ENCODE measurements around the gene PURB. TPM values are rescaled to one million over a fixed set of nuclear protein-coding genes. Genes with fewer than 3 reads are reported as not detected.

Gene PURB
- total and polyA plus RNA-seq, 4 donors, result 0.92 to 11.4 (median 5.8) TPM

- H3K36me3 ChIP-seq (ENCODE audit: control insufficient read depth in 4 of 4, insufficient read depth in 3 of 4, low read depth in 1 of 4, low read length in 3 of 4), result no peaks in the 10 kb centered on the region
- WGBS, result 79% methylated on average over 10 of the region's 10 CpGs
- no peaks in the 10 kb centered on the region for H3K9me3 ChIP-seq (ENCODE audit: control insufficient read depth in 4 of 4, low read length in 3 of 4)
- no peak overlapping the region for H3K4me3 ChIP-seq (ENCODE audit: low read depth in 1 of 3, low read length in 3 of 3)
- peaks cover 1 to 17% (median 8%) of the 10 kb centered on the region in 4 donors for H3K4me1 ChIP-seq (ENCODE audit: control insufficient read depth in 4 of 4, insufficient read depth in 4 of 4, low read length in 3 of 4)
- H3K27me3 ChIP-seq (ENCODE audit: control insufficient read depth in 4 of 4, insufficient read depth in 4 of 4, low read length in 3 of 4), result no peaks in the 10 kb centered on the region
- H3K27ac ChIP-seq (ENCODE audit: low read depth in 1 of 2, low read length in 2 of 2), result no peak overlapping the region
- H3K9ac ChIP-seq (ENCODE audit: low read depth in 1 of 2, low read length in 2 of 2), result no peak overlapping the region
- no peak for DNase-seq (ENCODE audit: low spot score)
- TF ChIP-seq CTCF (IDR thresholded peaks at IDR 0.05; ENCODE audit: low read depth, low read length, missing input control), result no peak
- no peak for TF ChIP-seq RXRA (IDR thresholded peaks at IDR 0.05)
- no peak for TF ChIP-seq YY1 (IDR thresholded peaks at IDR 0.05)
- no peak for TF ChIP-seq NR2F2 (IDR thresholded peaks at IDR 0.05)
- no peak for TF ChIP-seq EGR1 (IDR thresholded peaks at IDR 0.05; ENCODE audit: low read depth in 2 of 2)
- TF ChIP-seq HNF4A (conservative IDR thresholded peaks at IDR 0.05), result no peak
- no peak for TF ChIP-seq ATF3 (IDR thresholded peaks at IDR 0.05)
- TF ChIP-seq TAF1 (conservative IDR thresholded peaks at IDR 0.05), result no peak
- no peak for TF ChIP-seq FOXA2 (IDR thresholded peaks at IDR 0.05)
- TF ChIP-seq JUND (IDR thresholded peaks at IDR 0.05), result no peak
- TF ChIP-seq ZBTB33 (IDR thresholded peaks at IDR 0.05), result no peak
- TF ChIP-seq GABPA (IDR thresholded peaks at IDR 0.05 in 1 of 2, conservative IDR thresholded peaks at IDR 0.05 in 1 of 2), result no peak
- no peak for TF ChIP-seq FOXA1 (IDR thresholded peaks at IDR 0.05)
- no peak for TF ChIP-seq MAX (IDR thresholded peaks at IDR 0.05)
- no peak for TF ChIP-seq RAD21 (IDR thresholded peaks at IDR 0.05)
- no peak for TF ChIP-seq REST (IDR thresholded peaks at IDR 0.05)
- TF ChIP-seq SP1 (IDR thresholded peaks at IDR 0.05), result no peak
- TF ChIP-seq HNF4G (IDR thresholded peaks at IDR 0.05), result no peak
Measured at GRCh38 chr7:44849259-44849884, 36.0 kb downstream of the PURB start.

Data from liver (tissue), 9 donors.